ENCODE data around the gene POLD2. TPM values are rescaled to one million over a fixed set of nuclear protein-coding genes. Genes with fewer than 3 reads are reported as not detected.
"Not testable (repeated sequence)": the region's sequence is repeated elsewhere in the genome, so short reads cannot be mapped to it uniquely, and the experiment has no call there.

Gene POLD2
- total RNA-seq, 1 donor from 2014 or later = 49.9 TPM

- DNase-seq = no peak
Observed at GRCh38 chr7:44138698-44139097, 15.3 kb upstream of the POLD2 start.

- DNase-seq = no peak
Observed at GRCh38 chr7:44136731-44137130, 13.4 kb upstream of the POLD2 start.

- no peak for DNase-seq
Observed at GRCh38 chr7:44134943-44135628, 11.7 kb upstream of the POLD2 start.

- DNase-seq = no peak
Observed at GRCh38 chr7:44133295-44133694, 9.9 kb upstream of the POLD2 start.

DNA sequence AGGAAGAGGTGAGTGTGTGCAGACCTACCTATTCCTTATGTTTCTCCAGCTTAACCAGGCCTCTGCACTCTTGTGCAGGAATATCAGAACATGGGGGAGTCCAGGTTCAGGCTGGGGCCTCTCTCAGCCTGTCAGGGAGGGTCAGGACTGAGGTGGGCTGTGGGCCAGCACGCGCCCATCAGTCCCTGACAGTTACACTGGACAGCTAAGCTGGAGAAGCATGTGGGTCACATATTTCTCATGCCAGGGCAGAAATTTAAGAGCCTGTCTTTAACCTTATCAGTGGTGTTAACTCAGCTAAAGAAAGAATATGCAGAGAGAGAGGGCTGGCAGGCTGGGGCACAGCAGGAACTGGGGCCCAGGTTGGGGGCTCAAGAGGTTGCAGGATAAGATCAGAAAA is 8.7 kb upstream of the POLD2 start:
- DNase-seq = no peak

GRCh38 chr7:44131173-44132029 is 8.1 kb upstream of the POLD2 start:
- DNase-seq = no peak

DNA sequence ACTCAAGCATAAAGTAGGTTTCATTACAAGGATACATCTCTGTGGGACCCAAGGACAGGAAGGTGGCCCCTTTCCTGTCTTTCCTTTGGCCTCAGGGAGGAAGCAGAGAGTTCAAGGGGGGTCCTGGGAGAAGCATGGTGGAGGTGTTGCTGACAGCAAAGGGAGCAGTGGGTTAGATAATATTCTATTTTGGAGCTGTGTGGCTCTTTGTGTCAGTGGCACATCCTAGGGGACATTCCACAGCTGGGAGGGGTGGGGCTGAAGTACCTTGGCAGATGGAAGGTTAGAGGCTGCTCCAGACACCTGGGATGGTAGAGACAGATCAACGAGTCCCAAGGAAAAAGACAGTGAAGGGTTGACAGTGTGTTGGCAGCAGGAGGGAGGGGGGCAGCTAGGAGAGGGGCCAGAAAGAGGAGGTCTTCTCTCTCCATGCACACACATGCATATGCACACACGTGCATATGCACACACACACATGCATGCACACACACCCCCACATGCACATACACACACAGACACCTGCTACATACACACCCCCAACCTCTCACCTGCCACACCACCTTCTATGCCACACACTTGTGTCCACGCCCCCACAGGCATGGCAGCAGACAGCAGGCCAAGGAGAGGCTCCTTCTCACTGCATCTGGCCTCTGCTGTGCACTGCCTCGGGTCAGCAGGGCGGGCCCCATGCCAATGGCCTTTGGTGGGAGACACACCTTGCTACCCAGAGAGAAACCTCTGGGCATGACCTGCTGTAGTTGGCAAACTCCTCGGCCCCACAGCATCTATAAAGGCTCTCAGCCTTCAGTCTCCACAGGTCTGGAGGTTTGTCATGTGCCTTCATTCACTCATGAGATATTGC is 5.6 kb upstream of the POLD2 start:
- no peak for DNase-seq

DNA sequence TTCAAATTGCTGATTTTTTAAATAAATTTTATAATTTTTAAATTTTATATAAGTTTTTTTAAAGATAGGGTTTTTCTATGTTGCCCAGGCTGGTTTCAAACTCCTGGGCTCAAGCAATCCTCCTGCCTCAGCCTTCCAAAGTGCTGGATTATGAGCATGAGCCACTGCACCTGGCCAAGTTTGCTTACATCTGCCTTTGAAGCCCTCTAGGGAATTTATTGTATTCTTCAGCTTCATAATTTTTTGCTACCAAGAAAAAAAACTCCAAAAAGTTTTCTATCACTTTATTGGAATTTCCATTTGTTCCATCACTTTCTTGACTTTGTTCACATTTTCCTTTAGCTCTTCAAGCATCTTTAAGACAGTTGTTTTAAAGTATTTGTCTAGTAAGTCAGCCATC is 3.8 kb upstream of the POLD2 start:
- no peak for DNase-seq

- not testable (repeated sequence) for DNase-seq
Observed at GRCh38 chr7:44126574-44126973, 3.2 kb upstream of the POLD2 start.

GRCh38 chr7:44124822-44125202 is 1.5 kb upstream of the POLD2 start:
- no peak for DNase-seq

- no peak for DNase-seq
Observed at GRCh38 chr7:44122529-44122928, 819 bp downstream of the POLD2 start.

- DNase-seq = no peak
Observed at GRCh38 chr7:44121761-44122420, 1.5 kb downstream of the POLD2 start.

DNA sequence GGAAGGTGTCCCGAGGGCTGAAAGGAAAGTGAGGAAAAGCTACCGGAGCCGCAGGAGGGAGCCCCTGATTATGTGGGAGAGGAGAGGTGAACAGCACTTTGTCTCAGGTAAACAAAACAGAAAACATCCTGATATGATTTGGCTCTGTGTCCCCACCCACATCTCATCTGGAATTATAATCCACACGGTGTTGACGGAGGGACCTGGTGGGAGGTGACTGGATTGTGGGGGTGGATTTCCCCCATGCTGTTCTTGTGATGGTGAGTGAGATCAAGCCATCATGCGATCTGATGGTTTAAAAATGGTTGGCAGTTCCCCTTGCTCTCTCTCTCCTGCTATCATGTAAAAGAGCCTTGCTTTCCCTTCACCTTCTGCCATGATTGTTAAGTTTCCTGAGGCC is 3.0 kb downstream of the POLD2 start:
- DNase-seq = no peak

- DNase-seq = no peak
Observed at GRCh38 chr7:44119829-44120380, 3.4 kb downstream of the POLD2 start.

DNA sequence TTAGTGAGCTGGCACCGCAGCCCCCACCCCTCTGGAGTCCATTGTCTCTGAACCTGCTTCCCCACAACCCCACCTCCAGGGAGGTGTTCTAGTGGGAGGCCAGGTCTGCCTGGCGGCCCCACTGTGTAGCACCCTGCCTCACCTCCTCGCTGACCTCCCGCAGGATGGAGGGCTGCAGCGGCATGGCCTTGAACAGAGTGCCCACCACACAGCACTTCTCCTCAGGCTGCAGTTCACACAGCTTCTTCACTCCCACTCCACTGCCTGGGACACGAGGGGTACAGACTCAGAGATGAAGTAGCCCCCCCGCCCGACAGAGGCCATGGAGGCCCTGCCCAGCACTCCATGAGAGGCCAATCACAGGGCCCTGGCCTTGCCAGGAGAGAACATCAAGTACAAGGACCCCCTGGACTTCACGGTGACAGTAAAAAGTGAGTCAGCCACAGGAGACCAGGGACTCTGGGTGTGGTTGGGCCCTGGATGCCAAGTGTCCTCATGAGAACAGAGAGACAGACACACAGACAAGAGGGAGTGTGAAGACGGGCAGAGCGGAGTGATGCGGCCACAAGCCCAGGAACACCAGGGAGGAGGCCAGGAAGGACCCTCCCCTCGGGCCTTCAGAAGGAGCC is 5.4 kb downstream of the POLD2 start:
- no peak for DNase-seq

- no peak for DNase-seq
Observed at GRCh38 chr7:44116789-44117666, 6.3 kb downstream of the POLD2 start.

GRCh38 chr7:44116087-44116788 is 7.1 kb downstream of the POLD2 start:
- no peak for DNase-seq

GRCh38 chr7:44114586-44115310 is 8.6 kb downstream of the POLD2 start:
- DNase-seq = peak; percentile 67

DNA sequence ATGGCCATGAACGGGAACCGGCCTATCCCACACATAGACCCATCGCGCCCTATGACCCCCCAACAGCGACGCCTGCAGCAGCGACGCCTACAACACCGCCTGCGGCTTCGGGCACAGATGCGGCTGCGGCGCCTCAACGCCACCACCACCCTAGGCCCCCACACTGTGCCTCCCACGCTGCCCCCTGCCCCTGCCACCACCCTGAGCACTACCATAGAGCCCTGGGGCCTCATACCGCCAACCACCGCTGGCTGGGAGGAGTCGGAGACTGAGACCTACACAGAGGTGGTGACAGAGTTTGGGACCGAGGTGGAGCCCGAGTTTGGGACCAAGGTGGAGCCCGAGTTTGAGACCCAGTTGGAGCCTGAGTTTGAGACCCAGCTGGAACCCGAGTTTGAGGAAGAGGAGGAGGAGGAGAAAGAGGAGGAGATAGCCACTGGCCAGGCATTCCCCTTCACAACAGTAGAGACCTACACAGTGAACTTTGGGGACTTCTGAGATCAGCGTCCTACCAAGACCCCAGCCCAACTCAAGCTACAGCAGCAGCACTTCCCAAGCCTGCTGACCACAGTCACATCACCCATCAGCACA is 9.5 kb downstream of the POLD2 start:
- no peak for DNase-seq

Data from occipital lobe (tissue), 2 donors.